ENCODE measurements around the gene JMY. TPM values are rescaled to one million over a fixed set of nuclear protein-coding genes. Genes with fewer than 3 reads are reported as not detected.

JMY gene
- total RNA-seq, 1 experiment from 2014 or later = 15.2 TPM

GRCh38 chr5:79209505-79209904 is 26.4 kb upstream of the JMY start:
- Histone ChIP-seq H3K14ac (ENCODE audit: insufficient read depth, low read length) (no peak overlapping the region), H3K79me2 (ENCODE audit: insufficient read depth, low read length) (no peaks in the 10 kb centered on the region), H3K4ac (ENCODE audit: low read depth, low read length) (no peak overlapping the region), H3K23ac (ENCODE audit: insufficient read length, low read depth, low read length) (no peak overlapping the region), H4K8ac (replicated peaks; ENCODE audit: insufficient read length, low read depth, low read length) (no peak overlapping the region), H3K18ac (ENCODE audit: insufficient read length, low read depth, low read length) (no peak overlapping the region), H2BK20ac (ENCODE audit: low read depth, low read length, poor library complexity, severe bottlenecking) (no peak overlapping the region), H4K5ac (ENCODE audit: insufficient read length, low read depth, low read length) (no peak overlapping the region), H3K27ac (ENCODE audit: insufficient read length, low read depth, low read length) (no peak overlapping the region), H4K20me1 (ENCODE audit: control insufficient read depth, insufficient read depth, insufficient read length) (no peaks in the 10 kb centered on the region), H2BK15ac (ENCODE audit: low read depth, low read length) (no peak overlapping the region), H3T11ph (ENCODE audit: low read length) (no peak overlapping the region), H2BK5ac (ENCODE audit: insufficient read length, low read length) (no peak overlapping the region), H3K56ac (ENCODE audit: insufficient read length, low read depth, low read length) (no peak overlapping the region), H2AK5ac (ENCODE audit: insufficient read length, low read length) (no peak overlapping the region), H2AFZ (ENCODE audit: low read length) (no peak overlapping the region), H3K27me3 (ENCODE audit: insufficient read depth, low read length) (no peaks in the 10 kb centered on the region), H3K9ac (ENCODE audit: extremely low read depth, insufficient read length, low read length) (no peak overlapping the region), H3K4me2 (ENCODE audit: insufficient read depth, insufficient read length, low read length) (no peak overlapping the region), H4K91ac (ENCODE audit: insufficient read length, low read depth, low read length) (no peak overlapping the region), H3K4me1 (ENCODE audit: insufficient read depth, low read length) (no peaks in the 10 kb centered on the region), H3K79me1 (ENCODE audit: insufficient read depth, low read depth, low read length, poor library complexity, severe bottlenecking) (no peaks in the 10 kb centered on the region), H2BK12ac (ENCODE audit: insufficient read length, low read depth, low read length) (no peak overlapping the region), H3K23me2 (ENCODE audit: insufficient read length, low read depth, low read length, poor library complexity, severe bottlenecking) (no peaks in the 10 kb centered on the region), H3K9me3 (ENCODE audit: control insufficient read depth, low read depth, low read length) (no peaks in the 10 kb centered on the region), H2BK120ac (ENCODE audit: low read depth, low read length, poor library complexity, severe bottlenecking) (no peak overlapping the region)
- no peak for DNase-seq
- Mint-ChIP-seq H3K27ac (no peak overlapping the region), H3K4me3 (no peak overlapping the region), H3K27me3 (ENCODE audit: low read depth) (no peaks in the 10 kb centered on the region), H3K4me1 (no peaks in the 10 kb centered on the region), H3K9me3 (no peaks in the 10 kb centered on the region), H3K36me3 (ENCODE audit: insufficient read depth in 1 of 3, low read depth in 3 of 3) (no peaks in the 10 kb centered on the region)
- TF ChIP-seq CTCF (conservative IDR thresholded peaks at IDR 0.05) = no peak
